ENCODE data around the gene LRRC40.

GRCh38 chr1:70142075-70142474 lies 63.3 kb downstream of the LRRC40 start:
- TF ChIP-seq CTCF (tag by site-specific recombination; IDR thresholded peaks at IDR 0.05) (no peak), ZBTB10 (tag by site-specific recombination; IDR thresholded peaks at IDR 0.05) (no peak)

All from HEK293 (cell line).